Measurements from ENCODE around the gene FAM20A.

DNA sequence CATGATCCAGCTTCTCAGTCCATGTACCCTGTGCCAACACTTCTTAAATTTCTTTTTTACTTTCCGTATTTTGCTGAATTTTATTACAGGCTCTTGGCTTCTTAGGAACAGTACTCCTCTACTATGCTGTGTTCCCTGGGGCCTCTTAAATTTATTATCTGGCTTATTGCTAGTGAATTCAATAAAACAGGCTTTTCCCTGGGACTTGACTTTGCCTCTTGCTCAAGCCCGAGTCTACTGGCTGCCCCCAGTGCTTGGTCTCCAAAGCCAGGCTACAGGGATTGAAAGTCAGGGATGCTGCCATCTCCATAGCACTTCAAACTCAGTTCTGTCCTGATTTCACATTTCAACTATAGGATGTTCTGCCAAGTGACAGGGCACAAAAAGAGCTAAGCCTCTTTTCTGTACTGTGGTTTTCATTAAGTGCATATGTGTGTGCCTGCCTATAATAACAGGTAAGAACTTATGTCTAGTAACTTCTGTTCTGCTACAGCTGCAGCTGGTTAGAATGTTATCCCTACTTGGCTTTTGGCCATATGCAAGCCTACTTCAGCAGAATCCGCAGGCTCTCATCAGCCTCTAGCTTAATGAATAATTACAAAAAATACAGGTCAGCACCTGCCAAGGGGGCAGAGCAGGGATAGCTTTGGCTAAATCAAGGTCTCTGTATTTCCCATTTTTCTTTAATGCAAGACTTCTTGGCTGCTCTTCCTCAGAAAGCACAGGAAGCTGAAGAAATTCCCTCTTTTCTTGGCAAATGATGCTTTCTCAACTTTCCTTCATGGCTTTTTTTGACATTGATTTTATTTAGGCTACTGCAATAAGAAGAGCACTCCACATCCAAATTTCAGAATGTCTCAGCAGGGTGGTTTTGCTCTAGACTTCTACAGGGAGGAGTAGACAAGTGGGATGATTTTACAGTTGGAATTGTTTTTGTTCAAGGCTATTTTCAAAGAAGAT is 8.2 kb downstream of the FAM20A start:
- TF ChIP-seq EZH2 (IDR thresholded peaks at IDR 0.05; ENCODE audit: insufficient read depth, poor library complexity, severe bottlenecking), result no peak
- no peak for TF ChIP-seq EZH2phosphoT487 (IDR thresholded peaks at IDR 0.05; ENCODE audit: insufficient read depth, low read depth)

Measured in GM23248 (cell line).